ENCODE results near the gene FGF3. TPM values are rescaled to one million over a fixed set of nuclear protein-coding genes. Genes with fewer than 3 reads are reported as not detected.

Gene FGF3
- total RNA-seq, 2 experiments from 2014 or later, result not detected

DNA sequence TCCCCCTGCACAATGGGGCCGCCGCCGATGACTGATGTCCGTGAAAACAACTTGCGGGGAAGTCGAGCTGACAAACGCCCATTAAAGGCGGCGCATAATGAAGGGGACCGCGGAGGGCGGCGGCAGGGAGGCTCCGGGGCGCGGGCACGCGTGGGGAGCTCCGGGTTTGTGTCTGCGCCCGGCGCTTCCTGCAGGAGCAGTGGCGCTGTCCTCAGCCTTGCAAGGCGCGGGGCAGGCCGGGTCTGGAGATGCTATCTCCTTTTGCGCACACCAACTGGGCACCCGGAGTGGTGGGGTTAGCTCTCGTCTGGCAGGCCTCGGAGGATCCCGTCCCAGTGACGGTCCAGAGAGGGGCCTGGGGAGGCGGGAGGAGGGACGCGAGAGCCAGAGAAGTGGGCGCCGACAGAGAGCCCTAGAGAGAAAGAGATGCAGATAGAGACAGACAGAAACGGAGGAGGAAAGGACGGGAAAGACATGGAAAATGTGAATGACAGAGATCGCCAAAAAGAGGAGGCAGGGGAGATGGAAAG lies 390 bp upstream of the FGF3 start:
- no peaks in the 10 kb centered on the region for H3K4me1 ChIP-seq (ENCODE audit: insufficient read depth, low read length)
- ChIA-PET CTCF (no interaction called here), POLR2A (no interaction called here)
- peaks cover 0 to 8% of the 10 kb centered on the region in 2 experiments for H3K9me3 ChIP-seq (ENCODE audit: control insufficient read depth in 1 of 2, insufficient read depth in 1 of 2, low read length in 2 of 2)
- H3K27me3 Mint-ChIP-seq, result peaks cover 52% of the 10 kb centered on the region
- DNase-seq, result no peak
- no peak for TF ChIP-seq CTCF (IDR thresholded peaks at IDR 0.05)
- intact Hi-C loops (cut with DNase I, micrococcal nuclease), result no loop called here
- H3K27me3 ChIP-seq (ENCODE audit: control insufficient read depth in 1 of 2, insufficient read depth in 2 of 2, low read length in 2 of 2), result peaks cover 19 to 48% of the 10 kb centered on the region in 2 experiments
- H3K4me1 Mint-ChIP-seq (ENCODE audit: low read depth), result no peaks in the 10 kb centered on the region
- no peak overlapping the region for H3K4me3 Mint-ChIP-seq
- H3K36me3 Mint-ChIP-seq (ENCODE audit: low read depth), result no peaks in the 10 kb centered on the region
- no peaks in the 10 kb centered on the region for H3K36me3 ChIP-seq (ENCODE audit: insufficient read depth, low read length)
- no peak overlapping the region for H3K27ac Mint-ChIP-seq
- no peak overlapping the region for H3K27ac ChIP-seq (ENCODE audit: low read depth in 1 of 2, low read length in 2 of 2)
- no peaks in the 10 kb centered on the region for H3K9me3 Mint-ChIP-seq
- no peak for ATAC-seq (ENCODE audit: poor library complexity)
- H3K4me3 ChIP-seq (ENCODE audit: low read length), result no peak overlapping the region

DNA sequence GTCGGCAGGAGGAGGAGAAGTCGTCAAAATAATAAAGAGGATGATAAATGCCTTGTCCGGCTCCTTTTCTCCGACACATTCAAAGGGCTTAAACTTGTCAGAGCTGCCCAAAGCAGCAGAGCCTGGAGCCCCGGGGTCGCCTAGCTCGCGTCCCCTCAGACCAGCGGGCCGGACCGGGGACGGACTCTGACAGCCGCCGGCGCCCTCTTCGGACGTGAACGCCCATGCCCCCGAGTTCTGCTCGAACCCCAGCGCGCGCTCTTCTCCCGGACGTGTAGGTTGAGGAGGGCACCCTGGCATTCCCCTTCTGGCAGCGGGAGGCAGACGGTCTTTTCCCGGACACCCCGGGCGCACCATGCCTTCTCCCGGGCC lies 999 bp downstream of the FGF3 start:
- no peaks in the 10 kb centered on the region for H3K4me1 Mint-ChIP-seq (ENCODE audit: low read depth)
- CTCF ChIA-PET, result no interaction called here
- H3K4me1 ChIP-seq (ENCODE audit: insufficient read depth, low read length), result no peaks in the 10 kb centered on the region
- H3K9me3 ChIP-seq (ENCODE audit: control insufficient read depth in 1 of 2, insufficient read depth in 1 of 2, low read length in 2 of 2), result peaks cover 0 to 8% of the 10 kb centered on the region in 2 experiments
- DNase-seq (no peak), ATAC-seq (ENCODE audit: poor library complexity) (no peak)
- H3K36me3 Mint-ChIP-seq (ENCODE audit: low read depth), result no peaks in the 10 kb centered on the region
- no peaks in the 10 kb centered on the region for H3K9me3 Mint-ChIP-seq
- H3K27ac ChIP-seq (ENCODE audit: low read depth in 1 of 2, low read length in 2 of 2), result no peak overlapping the region
- no peak overlapping the region for H3K4me3 Mint-ChIP-seq
- POLR2A ChIA-PET, result no interaction called here
- peaks cover 52% of the 10 kb centered on the region for H3K27me3 Mint-ChIP-seq
- H3K4me3 ChIP-seq (ENCODE audit: low read length), result no peak overlapping the region
- TF ChIP-seq CTCF (IDR thresholded peaks at IDR 0.05), result no peak
- H3K27me3 ChIP-seq (ENCODE audit: control insufficient read depth in 1 of 2, insufficient read depth in 2 of 2, low read length in 2 of 2), result peaks cover 19 to 53% of the 10 kb centered on the region in 2 experiments
- intact Hi-C loops (cut with DNase I, micrococcal nuclease), result no loop called here
- no peaks in the 10 kb centered on the region for H3K36me3 ChIP-seq (ENCODE audit: insufficient read depth, low read length)
- H3K27ac Mint-ChIP-seq, result no peak overlapping the region

GRCh38 chr11:69817265-69818230 lies 1.7 kb downstream of the FGF3 start:
- H3K27ac ChIP-seq (ENCODE audit: low read depth in 1 of 2, low read length in 2 of 2), result no peak overlapping the region
- H3K27me3 Mint-ChIP-seq, result peaks cover 54% of the 10 kb centered on the region
- H3K27me3 ChIP-seq (ENCODE audit: control insufficient read depth in 1 of 2, insufficient read depth in 2 of 2, low read length in 2 of 2), result peaks cover 19 to 53% of the 10 kb centered on the region in 2 experiments
- H3K9me3 ChIP-seq (ENCODE audit: control insufficient read depth in 1 of 2, insufficient read depth in 1 of 2, low read length in 2 of 2), result peaks cover 0 to 8% of the 10 kb centered on the region in 2 experiments
- no peaks in the 10 kb centered on the region for H3K4me1 ChIP-seq (ENCODE audit: insufficient read depth, low read length)
- H3K4me3 Mint-ChIP-seq, result no peak overlapping the region
- no peaks in the 10 kb centered on the region for H3K36me3 ChIP-seq (ENCODE audit: insufficient read depth, low read length)
- no peak for ATAC-seq (ENCODE audit: poor library complexity)
- CTCF ChIA-PET, result no interaction called here
- H3K36me3 Mint-ChIP-seq (ENCODE audit: low read depth), result no peaks in the 10 kb centered on the region
- H3K4me1 Mint-ChIP-seq (ENCODE audit: low read depth), result no peaks in the 10 kb centered on the region
- H3K27ac Mint-ChIP-seq, result no peak overlapping the region
- no peak for DNase-seq
- no peak for TF ChIP-seq CTCF (IDR thresholded peaks at IDR 0.05)
- POLR2A ChIA-PET, result no interaction called here
- intact Hi-C loops (cut with DNase I, micrococcal nuclease), result no loop called here
- H3K4me3 ChIP-seq (ENCODE audit: low read length), result no peak overlapping the region
- H3K9me3 Mint-ChIP-seq, result no peaks in the 10 kb centered on the region

Data from CD4-positive, alpha-beta T cell (primary cell).